Smooth muscle cell (in vitro differentiated cells): ENCODE measurements around the gene USP6NL. TPM values are rescaled to one million over a fixed set of nuclear protein-coding genes. Genes with fewer than 3 reads are reported as not detected.

ENCODE experiments used
- DNase-seq: peaks from one replicate; lab custom pipeline; 2025; ENCODE audit not compliant: unreplicated experiment; lab: John Stamatoyannopoulos, UW
- H2AFZ ChIP-seq: fragments of 200-600 bp; sonication (generic); 2 replicates; pipeline ENCODE4 v1.6.0; 2016; ENCODE audit warnings: antibody characterized with exemption, low read depth, mild to moderate bottlenecking
- H3F3A ChIP-seq: fragments of 200-600 bp; sonication (generic); 2 replicates; pipeline ENCODE4 v1.6.0; 2017; ENCODE audit warnings: antibody characterized with exemption, low read depth
- H3K27ac ChIP-seq: fragments of 200-600 bp; sonication (generic); 2 replicates; pipeline ENCODE4 v1.5.1; 2016; ENCODE audit warnings: low read depth, mild to moderate bottlenecking
- H3K27me3 ChIP-seq: fragments of 200-600 bp; sonication (generic); 2 replicates; pipeline ENCODE4 v1.6.1; 2016; ENCODE audit warnings: low read depth, mild to moderate bottlenecking
- H3K36me3 ChIP-seq: fragments of 200-600 bp; sonication (generic); 2 replicates; pipeline ENCODE4 v1.5.1; 2016; ENCODE audit warnings: low read depth
- H3K4me1 ChIP-seq: fragments of 200-600 bp; sonication (generic); 2 replicates; pipeline ENCODE4 v1.5.1; 2016; ENCODE audit warnings: low read depth
- H3K4me2 ChIP-seq: fragments of 200-600 bp; sonication (generic); 2 replicates; pipeline ENCODE4 v1.6.0; 2016; ENCODE audit warnings: mild to moderate bottlenecking
- H3K4me3 ChIP-seq: fragments of 200-600 bp; sonication (generic); 2 replicates; pipeline ENCODE4 v1.5.1; 2016; ENCODE audit warnings: mild to moderate bottlenecking
- H3K79me2 ChIP-seq: fragments of 200-600 bp; sonication (generic); 2 replicates; pipeline ENCODE4 v1.6.0; 2016; ENCODE audit warnings: low read depth, mild to moderate bottlenecking
- H3K9ac ChIP-seq: fragments of 200-600 bp; sonication (generic); 2 replicates; pipeline ENCODE4 v1.6.0; 2016; ENCODE audit warnings: low read depth
- H3K9me3 ChIP-seq: fragments of 200-600 bp; sonication (generic); replicated peaks from 2 replicates; pipeline ENCODE4 v1.5.1; 2016; ENCODE audit warnings: low read depth
- H4K20me1 ChIP-seq: fragments of 200-600 bp; sonication (generic); 2 replicates; pipeline ENCODE4 v1.6.0; 2016; ENCODE audit warnings: low read depth
- WGBS: methylation state at CpG from one replicate; pipeline ENCODE4 v1.1.7; 2016; ENCODE audit warnings: low lambda C conversion rate; 5-methylcytosine and 5-hydroxymethylcytosine counted together
- polyA plus RNA-seq: library from polyadenylated mRNA; unstranded; fragments of >200 nt; fragmentation: Nextera tagmentation; extraction: Ambion mirVana; gene quantifications from 2 replicates; pipeline ENCODE4 v1.2.1, GENCODE V29; 2016
- total RNA-seq: library from RNA; depleted of rRNA; stranded (reverse); fragments of >200 nt; gene quantifications from 2 replicates; pipeline ENCODE4 v1.2.3, GENCODE V29; 2014
- TF ChIP-seq, protein P1 (sequence below): fragments of 200-600 bp; sonication (generic); IDR thresholded peaks from 2 replicates; pipeline ENCODE4 v1.5.1; 2017; ENCODE audit warnings: borderline replicate concordance, mild to moderate bottlenecking, antibody characterized with exemption; ENCODE audit not compliant: insufficient read depth, poor library complexity, severe bottlenecking

USP6NL gene
- total and polyA plus RNA-seq, 2 experiments from 2014 or later = 12.0 to 32.8 TPM

DNA sequence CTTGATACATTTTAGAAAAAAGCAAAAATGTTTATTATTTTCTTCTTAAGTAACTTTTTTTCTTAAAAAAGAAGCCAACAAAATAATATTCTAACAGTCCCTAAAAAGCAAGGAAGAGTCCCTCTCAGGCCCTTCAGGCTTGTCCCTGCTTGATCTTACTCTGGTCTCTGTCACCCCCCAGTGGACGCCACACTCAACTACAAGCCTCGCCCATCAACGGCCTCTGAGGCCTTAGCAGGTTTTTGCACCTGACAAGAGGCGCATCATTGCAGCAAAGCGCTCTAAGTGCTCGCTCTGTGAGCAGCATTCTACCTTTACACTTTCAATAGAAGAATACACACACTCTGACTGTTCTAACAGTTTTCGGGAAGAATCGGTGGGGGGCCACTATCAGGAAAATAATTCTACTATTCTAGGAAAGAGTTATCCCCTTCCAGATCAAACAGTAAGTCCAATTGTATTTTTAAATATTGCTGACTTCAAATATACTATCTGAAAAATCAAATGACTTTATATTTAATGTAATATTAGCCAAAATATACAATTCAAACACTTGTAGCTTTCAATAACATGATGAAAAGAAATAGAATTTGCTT is 139.2 kb downstream of the USP6NL start:
- WGBS = 31% methylated on average over 8 of the region's 8 CpGs
- Histone ChIP-seq H3K27me3 (no peaks in the 10 kb centered on the region), H3K4me2 (no peak overlapping the region), H3K36me3 (no peaks in the 10 kb centered on the region), H3F3A (no peaks in the 10 kb centered on the region), H4K20me1 (peaks cover 74% of the 10 kb centered on the region), H3K4me1 (peaks cover 11% of the 10 kb centered on the region), H2AFZ (no peak overlapping the region), H3K27ac (no peak overlapping the region), H3K9ac (no peak overlapping the region), H3K79me2 (no peaks in the 10 kb centered on the region), H3K9me3 (no peaks in the 10 kb centered on the region), H3K4me3 (no peak overlapping the region)
- peak; percentile 7 for DNase-seq
- TF ChIP-seq, protein P1, sequence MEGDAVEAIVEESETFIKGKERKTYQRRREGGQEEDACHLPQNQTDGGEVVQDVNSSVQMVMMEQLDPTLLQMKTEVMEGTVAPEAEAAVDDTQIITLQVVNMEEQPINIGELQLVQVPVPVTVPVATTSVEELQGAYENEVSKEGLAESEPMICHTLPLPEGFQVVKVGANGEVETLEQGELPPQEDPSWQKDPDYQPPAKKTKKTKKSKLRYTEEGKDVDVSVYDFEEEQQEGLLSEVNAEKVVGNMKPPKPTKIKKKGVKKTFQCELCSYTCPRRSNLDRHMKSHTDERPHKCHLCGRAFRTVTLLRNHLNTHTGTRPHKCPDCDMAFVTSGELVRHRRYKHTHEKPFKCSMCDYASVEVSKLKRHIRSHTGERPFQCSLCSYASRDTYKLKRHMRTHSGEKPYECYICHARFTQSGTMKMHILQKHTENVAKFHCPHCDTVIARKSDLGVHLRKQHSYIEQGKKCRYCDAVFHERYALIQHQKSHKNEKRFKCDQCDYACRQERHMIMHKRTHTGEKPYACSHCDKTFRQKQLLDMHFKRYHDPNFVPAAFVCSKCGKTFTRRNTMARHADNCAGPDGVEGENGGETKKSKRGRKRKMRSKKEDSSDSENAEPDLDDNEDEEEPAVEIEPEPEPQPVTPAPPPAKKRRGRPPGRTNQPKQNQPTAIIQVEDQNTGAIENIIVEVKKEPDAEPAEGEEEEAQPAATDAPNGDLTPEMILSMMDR = peak; percentile 83

DNA sequence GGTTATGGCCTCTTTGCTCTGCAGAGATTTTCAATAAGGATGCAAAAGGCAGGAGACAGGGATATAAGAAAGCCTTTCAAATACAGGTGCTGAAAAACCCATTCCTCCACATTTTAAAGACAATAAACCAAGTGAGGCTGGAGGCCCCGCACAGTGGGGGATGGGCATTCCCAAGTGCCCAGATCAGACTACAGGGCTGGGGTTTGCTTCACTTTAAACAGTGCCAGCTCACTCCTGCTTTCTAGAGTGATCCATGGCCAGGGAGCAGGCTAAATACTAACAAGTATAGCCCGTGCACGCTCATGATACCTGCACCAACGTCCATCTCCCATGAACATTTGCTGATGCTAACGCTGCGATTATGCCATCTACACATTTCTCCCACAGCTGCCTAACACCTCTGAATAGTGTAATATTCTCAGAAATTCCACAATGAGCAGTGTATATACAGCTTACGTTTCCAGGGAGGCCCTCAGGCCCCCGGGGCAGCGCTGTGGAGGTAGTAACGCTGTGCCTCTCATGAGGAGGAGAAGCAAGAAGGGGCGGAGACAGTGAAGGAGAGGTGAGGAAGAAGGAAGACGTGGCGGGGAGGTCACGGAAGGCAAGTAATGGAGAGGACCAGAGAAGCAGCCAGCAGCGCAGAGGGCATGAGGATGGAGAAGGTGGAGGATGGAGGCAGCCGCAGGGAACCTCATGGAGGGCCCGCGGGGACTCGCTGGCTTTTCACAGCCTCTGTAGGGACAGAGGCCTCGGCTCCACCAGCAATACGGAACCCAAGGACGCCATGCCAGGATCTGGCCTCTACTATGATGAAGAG is 141.7 kb downstream of the USP6NL start:
- Histone ChIP-seq H3K27ac (no peak overlapping the region), H3K79me2 (no peaks in the 10 kb centered on the region), H4K20me1 (peaks cover 77% of the 10 kb centered on the region), H3K36me3 (no peaks in the 10 kb centered on the region), H3K4me1 (no peaks in the 10 kb centered on the region), H3K4me3 (no peak overlapping the region), H3K9me3 (no peaks in the 10 kb centered on the region), H2AFZ (no peak overlapping the region), H3F3A (no peaks in the 10 kb centered on the region), H3K27me3 (no peaks in the 10 kb centered on the region), H3K9ac (no peak overlapping the region), H3K4me2 (no peak overlapping the region)
- 91% methylated on average over 22 of the region's 22 CpGs for WGBS
- TF ChIP-seq, protein P1 = no peak
- DNase-seq = no peak

DNA sequence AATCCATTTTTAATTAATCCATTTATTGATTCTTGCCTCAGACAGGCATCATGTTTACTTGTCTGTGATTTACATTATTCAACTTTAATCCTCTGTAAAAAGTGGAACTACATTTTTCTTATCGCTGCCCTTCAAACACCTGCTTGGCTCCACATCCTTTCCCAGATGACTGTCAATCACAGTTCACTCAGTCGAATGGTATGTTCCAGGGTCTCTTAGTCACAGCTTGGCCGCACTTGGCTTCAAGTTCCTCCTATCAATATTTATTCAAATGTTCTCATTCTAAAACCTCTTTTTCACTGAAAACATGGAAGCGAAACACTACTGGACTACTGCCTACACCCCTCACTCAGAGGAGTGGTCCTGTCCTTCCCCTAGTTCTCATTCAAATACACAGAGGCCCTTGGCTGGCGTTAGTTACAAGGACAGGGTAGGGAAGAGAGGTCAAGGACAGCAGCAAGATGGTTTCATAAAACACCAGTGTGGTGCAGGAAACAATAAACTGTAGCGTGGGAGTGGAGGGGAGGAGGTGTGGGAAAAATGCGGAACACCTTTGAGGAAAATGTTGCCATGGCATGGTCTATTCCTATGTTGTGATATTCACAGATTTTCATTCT is 143.2 kb downstream of the USP6NL start:
- Histone ChIP-seq H3K4me2 (no peak overlapping the region), H3K27ac (no peak overlapping the region), H2AFZ (no peak overlapping the region), H4K20me1 (peaks cover 65% of the 10 kb centered on the region), H3K79me2 (no peaks in the 10 kb centered on the region), H3K9ac (no peak overlapping the region), H3K4me1 (no peaks in the 10 kb centered on the region), H3K4me3 (no peak overlapping the region), H3K36me3 (no peaks in the 10 kb centered on the region), H3F3A (no peaks in the 10 kb centered on the region), H3K9me3 (no peaks in the 10 kb centered on the region), H3K27me3 (no peaks in the 10 kb centered on the region)
- TF ChIP-seq, protein P1 = no peak
- 92% methylated on average over 7 of the region's 7 CpGs for WGBS
- no peak for DNase-seq
